ENCODE measurements around the gene HDHD5. TPM values are rescaled to one million over a fixed set of nuclear protein-coding genes. Genes with fewer than 3 reads are reported as not detected.

Gene HDHD5
- total RNA-seq, 2 experiments from 2014 or later: 11.0 to 11.6 TPM

- H3K9me3 ChIP-seq (ENCODE audit: control insufficient read depth in 1 of 2, insufficient read depth in 1 of 2, low read length in 2 of 2): no peaks in the 10 kb centered on the region
- no peak for TF ChIP-seq CTCF (IDR thresholded peaks at IDR 0.05)
- DNase-seq (no peak), ATAC-seq (ENCODE audit: poor library complexity) (no peak)
- no peaks in the 10 kb centered on the region for H3K9me3 Mint-ChIP-seq
- no peak overlapping the region for H3K27ac Mint-ChIP-seq
- no peak overlapping the region for H3K27ac ChIP-seq (ENCODE audit: low read depth in 1 of 2, low read length in 2 of 2)
- peaks cover 79% of the 10 kb centered on the region for H3K36me3 Mint-ChIP-seq (ENCODE audit: low read depth)
- intact Hi-C loops (cut with DNase I, micrococcal nuclease): no loop called here
- H3K27me3 Mint-ChIP-seq: no peaks in the 10 kb centered on the region
- CTCF ChIA-PET: interaction anchor here (0.8 to 0.9 kb wide), 2 partner anchors 12 to 30 kb away, joined by 3 read pairs; no protein-coding TSS in a partner anchor
- H3K4me3 Mint-ChIP-seq: no peak overlapping the region
- peaks cover 4% of the 10 kb centered on the region for H3K4me1 Mint-ChIP-seq (ENCODE audit: low read depth)
- H3K36me3 ChIP-seq (ENCODE audit: insufficient read depth, low read length): peaks cover 56% of the 10 kb centered on the region
- H3K4me1 ChIP-seq (ENCODE audit: insufficient read depth, low read length): no peaks in the 10 kb centered on the region
- no peaks in the 10 kb centered on the region for H3K27me3 ChIP-seq (ENCODE audit: control insufficient read depth in 1 of 2, insufficient read depth in 2 of 2, low read length in 2 of 2)
- POLR2A ChIA-PET: no interaction called here
- no peak overlapping the region for H3K4me3 ChIP-seq (ENCODE audit: low read length)
These were observed 18.0 kb downstream of the HDHD5 start for GRCh38 chr22:17140826-17141766.

DNA sequence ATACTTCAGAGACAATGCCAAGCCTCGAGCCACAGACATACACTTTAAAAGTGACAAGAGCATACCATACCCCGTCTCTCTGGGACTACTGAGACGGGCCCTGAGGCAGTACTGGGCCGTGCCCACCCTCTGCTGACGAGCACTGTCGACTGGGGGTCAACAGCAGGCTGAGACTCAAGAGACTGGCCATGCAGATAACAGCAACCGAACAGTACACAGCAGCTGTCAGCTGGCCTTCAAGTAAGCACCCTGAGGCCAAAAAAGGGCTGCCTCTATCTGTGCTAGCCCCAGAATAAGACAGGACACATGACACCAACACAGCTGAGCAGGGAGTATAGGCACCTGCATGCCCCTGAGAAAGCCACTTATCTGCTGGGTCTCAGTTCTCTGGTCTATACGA is 19.1 kb downstream of the HDHD5 start:
- H3K36me3 Mint-ChIP-seq (ENCODE audit: low read depth): peaks cover 69% of the 10 kb centered on the region

DNA sequence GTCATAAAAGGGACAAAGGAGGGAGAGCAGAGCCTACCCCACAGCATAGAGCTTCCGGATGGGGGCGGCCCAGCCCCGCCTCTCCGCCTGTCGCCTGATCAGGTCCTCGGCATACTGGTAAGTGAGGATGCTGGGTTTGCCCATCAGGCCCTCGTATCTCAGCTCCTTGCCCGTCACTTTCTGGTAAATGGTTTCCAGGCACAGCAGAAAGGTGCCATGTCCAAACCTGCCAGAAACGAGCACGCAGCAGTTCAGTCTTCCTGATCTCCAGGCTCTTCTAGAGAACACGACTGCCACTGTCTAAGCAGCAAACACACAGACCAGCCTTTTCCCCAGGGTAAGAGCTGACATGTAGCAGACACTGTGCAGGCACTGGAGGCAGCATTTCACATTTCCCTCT is 20.6 kb downstream of the HDHD5 start:
- Mint-ChIP-seq H3K27ac (no peak overlapping the region), H3K27me3 (no peaks in the 10 kb centered on the region), H3K4me3 (no peak overlapping the region), H3K4me1 (ENCODE audit: low read depth) (peaks cover 4% of the 10 kb centered on the region), H3K36me3 (ENCODE audit: low read depth) (peaks cover 63% of the 10 kb centered on the region), H3K9me3 (no peaks in the 10 kb centered on the region)
- Histone ChIP-seq H3K36me3 (ENCODE audit: insufficient read depth, low read length) (peaks cover 46% of the 10 kb centered on the region), H3K27ac (ENCODE audit: low read depth in 1 of 2, low read length in 2 of 2) (no peak overlapping the region), H3K4me1 (ENCODE audit: insufficient read depth, low read length) (no peaks in the 10 kb centered on the region), H3K9me3 (ENCODE audit: control insufficient read depth in 1 of 2, insufficient read depth in 1 of 2, low read length in 2 of 2) (no peaks in the 10 kb centered on the region), H3K27me3 (ENCODE audit: control insufficient read depth in 1 of 2, insufficient read depth in 2 of 2, low read length in 2 of 2) (no peaks in the 10 kb centered on the region), H3K4me3 (ENCODE audit: low read length) (no peak overlapping the region)
- ChIA-PET CTCF (interaction anchor here (1.4 kb wide), 1 partner anchor 33 kb away, joined by 6 read pairs; no protein-coding TSS in a partner anchor), POLR2A (no interaction called here)
- intact Hi-C loops (cut with DNase I, micrococcal nuclease): no loop called here
- ATAC-seq (ENCODE audit: poor library complexity) (no peak), DNase-seq (no peak)
- no peak for TF ChIP-seq CTCF (IDR thresholded peaks at IDR 0.05)

More for the DNA sequence above, 19.1 kb downstream of the HDHD5 start:
- Mint-ChIP-seq H3K27me3 (no peaks in the 10 kb centered on the region), H3K4me1 (ENCODE audit: low read depth) (peaks cover 4% of the 10 kb centered on the region), H3K27ac (no peak overlapping the region), H3K9me3 (no peaks in the 10 kb centered on the region), H3K4me3 (no peak overlapping the region)
- no peak for TF ChIP-seq CTCF (IDR thresholded peaks at IDR 0.05)
- no peaks in the 10 kb centered on the region for H3K27me3 ChIP-seq (ENCODE audit: control insufficient read depth in 1 of 2, insufficient read depth in 2 of 2, low read length in 2 of 2)
- no peaks in the 10 kb centered on the region for H3K9me3 ChIP-seq (ENCODE audit: control insufficient read depth in 1 of 2, insufficient read depth in 1 of 2, low read length in 2 of 2)
- intact Hi-C loops (cut with DNase I, micrococcal nuclease): no loop called here
- ATAC-seq (ENCODE audit: poor library complexity) (no peak), DNase-seq (no peak)
- no peak overlapping the region for H3K4me3 ChIP-seq (ENCODE audit: low read length)
- H3K27ac ChIP-seq (ENCODE audit: low read depth in 1 of 2, low read length in 2 of 2): no peak overlapping the region
- ChIA-PET CTCF (no interaction called here), POLR2A (no interaction called here)
- peaks cover 55% of the 10 kb centered on the region for H3K36me3 ChIP-seq (ENCODE audit: insufficient read depth, low read length)
- no peaks in the 10 kb centered on the region for H3K4me1 ChIP-seq (ENCODE audit: insufficient read depth, low read length)
